ENCODE data around the gene MIOX.
A peak's percentile ranks its signal among the peaks of the same experiment; 100 is the strongest.
"Not testable (repeated sequence)": the region's sequence is repeated elsewhere in the genome, so short reads cannot be mapped to it uniquely, and the experiment has no call there.

MIOX gene

DNA sequence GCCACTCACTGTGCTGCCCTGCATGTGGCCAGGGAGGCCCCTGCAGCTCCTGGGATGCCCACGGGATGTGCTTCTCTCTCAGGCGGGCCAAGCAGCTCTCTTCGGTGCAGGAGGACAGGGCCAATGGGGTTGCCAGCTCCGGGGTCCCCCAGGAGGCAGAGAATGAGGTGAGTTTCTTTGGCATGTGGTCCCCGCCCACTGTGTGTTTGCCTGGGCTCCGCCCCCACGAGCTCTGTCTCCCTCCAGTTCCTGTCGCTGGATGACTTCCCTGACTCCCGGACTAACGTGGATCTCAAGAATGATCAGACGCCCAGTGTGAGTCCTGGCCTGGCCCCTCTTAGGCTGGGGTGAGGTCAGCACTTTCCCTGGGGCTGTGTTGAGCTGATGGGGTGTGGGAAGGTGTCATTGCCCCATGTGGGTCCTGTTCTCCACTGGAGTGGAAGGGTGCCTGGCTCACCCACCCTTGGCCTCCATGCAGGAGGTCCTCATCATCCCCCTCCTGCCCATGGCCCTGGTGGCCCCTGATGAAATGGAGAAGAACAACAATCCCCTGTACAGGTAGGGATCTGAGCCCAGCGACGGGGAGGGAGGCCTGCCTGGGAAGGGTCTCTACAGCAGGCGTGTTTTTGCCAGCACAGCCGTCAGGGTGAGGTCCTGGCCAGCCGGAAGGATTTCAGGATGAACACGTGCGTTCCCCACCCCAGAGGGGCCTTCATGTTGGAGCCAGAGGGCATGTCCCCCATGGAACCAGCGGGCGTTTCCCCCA, 31.0 kb downstream of the MIOX start:
- Mint-ChIP-seq H3K36me3 (ENCODE audit: low read depth) (peaks cover 26% of the 10 kb centered on the region), H3K4me1 (ENCODE audit: low read depth) (peaks cover 6% of the 10 kb centered on the region), H3K27ac (no peak overlapping the region)

DNA sequence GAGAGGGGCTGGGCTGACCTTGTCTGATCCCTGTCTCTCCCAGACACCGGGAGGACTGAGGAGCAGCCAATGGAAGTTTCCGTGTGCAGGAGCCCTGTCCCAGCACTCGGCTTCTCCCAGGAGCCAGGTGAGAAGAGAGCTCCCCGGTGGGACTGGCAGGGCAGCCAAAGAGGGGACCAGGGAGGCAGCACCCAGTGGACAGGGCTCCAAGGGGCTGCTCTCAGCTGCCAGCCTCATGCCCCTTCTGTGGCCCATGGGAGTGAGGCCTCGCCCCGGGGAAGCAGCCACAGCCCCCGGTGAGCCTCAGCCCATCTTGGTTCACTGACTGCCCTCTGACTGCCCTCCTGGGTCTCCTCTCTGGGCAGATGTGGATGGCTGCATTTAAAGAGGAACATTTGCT, 31.9 kb downstream of the MIOX start:
- H3K27me3 Mint-ChIP-seq (ENCODE audit: low read depth): no peaks in the 10 kb centered on the region
- peaks cover 31% of the 10 kb centered on the region for H3K36me3 Mint-ChIP-seq (ENCODE audit: low read depth)
- no peak for DNase-seq (ENCODE audit: low spot score)
- H3K27ac Mint-ChIP-seq: no peak overlapping the region
- peaks cover 3% of the 10 kb centered on the region for H3K4me1 Mint-ChIP-seq (ENCODE audit: low read depth)
- H3K4me3 Mint-ChIP-seq: no peak overlapping the region
- H3K9me3 Mint-ChIP-seq: no peaks in the 10 kb centered on the region

More for the DNA sequence above, 31.0 kb downstream of the MIOX start:
- no peak for DNase-seq (ENCODE audit: low spot score)
- Mint-ChIP-seq H3K9me3 (no peaks in the 10 kb centered on the region), H3K27me3 (ENCODE audit: low read depth) (no peaks in the 10 kb centered on the region), H3K4me3 (no peak overlapping the region)

DNA sequence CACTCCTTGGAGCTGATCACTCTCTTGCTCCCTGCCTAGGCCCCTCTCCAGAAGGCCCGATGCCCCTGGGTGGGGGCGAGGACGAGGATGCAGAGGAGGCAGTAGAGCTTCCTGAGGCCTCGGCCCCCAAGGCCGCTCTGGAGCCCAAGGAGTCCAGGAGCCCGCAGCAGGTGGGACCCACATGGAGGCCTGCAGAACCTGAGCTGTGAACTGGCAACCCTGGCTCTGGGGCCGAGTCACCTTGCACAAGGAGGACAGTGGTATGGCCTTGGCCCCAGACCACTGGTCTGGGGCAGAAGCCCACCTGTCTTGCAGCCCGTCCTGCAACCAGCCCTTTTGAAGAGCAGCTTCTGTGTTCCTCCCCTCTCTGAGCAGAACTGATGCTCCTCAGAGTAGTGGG, 32.5 kb downstream of the MIOX start:
- H3K4me3 Mint-ChIP-seq: no peak overlapping the region
- peaks cover 31% of the 10 kb centered on the region for H3K36me3 Mint-ChIP-seq (ENCODE audit: low read depth)
- no peak for DNase-seq (ENCODE audit: low spot score)
- no peaks in the 10 kb centered on the region for H3K27me3 Mint-ChIP-seq (ENCODE audit: low read depth)
- no peaks in the 10 kb centered on the region for H3K9me3 Mint-ChIP-seq
- peaks cover 2% of the 10 kb centered on the region for H3K4me1 Mint-ChIP-seq (ENCODE audit: low read depth)
- H3K27ac Mint-ChIP-seq: no peak overlapping the region

DNA sequence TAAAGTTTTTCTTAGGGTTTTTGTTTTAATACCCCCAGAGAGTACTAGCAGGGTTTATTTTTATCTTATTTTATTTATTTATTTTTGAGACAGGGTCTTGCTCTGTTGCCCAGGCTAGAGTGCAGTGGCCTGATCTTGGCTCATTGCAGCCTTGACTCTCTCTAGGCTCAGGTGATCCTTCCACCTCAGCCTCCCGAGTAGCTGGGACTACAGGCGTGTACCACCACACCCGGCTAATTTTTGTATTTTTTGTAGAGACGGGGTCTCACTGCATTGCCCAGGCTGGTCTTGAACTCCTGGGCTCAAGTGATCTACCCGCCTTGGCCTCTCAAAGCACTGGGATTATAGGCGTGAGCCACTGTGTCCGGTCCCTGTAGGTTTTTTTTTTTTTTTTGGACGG, 33.5 kb downstream of the MIOX start:
- H3K36me3 Mint-ChIP-seq (ENCODE audit: low read depth): peaks cover 30% of the 10 kb centered on the region

DNA sequence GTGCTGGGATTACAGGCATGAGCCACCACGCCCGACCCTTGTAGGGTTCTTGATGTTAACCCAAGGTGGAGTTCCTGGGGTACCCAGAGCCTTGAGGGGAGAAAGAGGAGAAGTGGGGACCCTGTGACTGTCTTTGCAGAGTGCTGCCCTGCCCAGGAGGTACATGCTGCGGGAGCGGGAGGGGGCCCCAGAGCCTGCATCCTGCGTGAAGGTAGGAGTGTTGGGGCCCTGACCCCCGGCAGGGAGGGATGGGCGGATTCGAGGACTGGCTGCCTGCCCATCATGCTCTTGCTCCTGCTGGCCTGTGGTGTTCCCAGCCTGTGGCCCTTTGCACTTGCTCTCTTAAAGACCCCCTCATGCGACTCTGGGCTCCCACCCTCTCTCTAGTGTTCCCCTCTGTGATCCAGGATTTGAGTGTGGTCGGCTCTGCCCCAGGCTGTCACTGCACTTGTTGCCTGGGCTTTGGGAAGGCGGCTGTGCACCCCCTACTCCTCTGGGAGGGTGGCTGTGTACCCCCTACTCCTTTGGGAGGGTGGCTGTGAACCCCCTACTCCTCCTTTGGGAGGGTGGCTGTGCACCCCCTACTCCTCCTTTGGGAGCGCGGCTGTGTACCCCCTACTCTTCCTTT, 34.3 kb downstream of the MIOX start:
- no peaks in the 10 kb centered on the region for H3K9me3 Mint-ChIP-seq

More for the DNA sequence above, 33.5 kb downstream of the MIOX start:
- DNase-seq (ENCODE audit: low spot score); H3K9me3 Mint-ChIP-seq; H3K27me3 Mint-ChIP-seq (ENCODE audit: low read depth); H3K27ac Mint-ChIP-seq; H3K4me3 Mint-ChIP-seq; H3K4me1 Mint-ChIP-seq (ENCODE audit: low read depth): not testable (repeated sequence)

DNA sequence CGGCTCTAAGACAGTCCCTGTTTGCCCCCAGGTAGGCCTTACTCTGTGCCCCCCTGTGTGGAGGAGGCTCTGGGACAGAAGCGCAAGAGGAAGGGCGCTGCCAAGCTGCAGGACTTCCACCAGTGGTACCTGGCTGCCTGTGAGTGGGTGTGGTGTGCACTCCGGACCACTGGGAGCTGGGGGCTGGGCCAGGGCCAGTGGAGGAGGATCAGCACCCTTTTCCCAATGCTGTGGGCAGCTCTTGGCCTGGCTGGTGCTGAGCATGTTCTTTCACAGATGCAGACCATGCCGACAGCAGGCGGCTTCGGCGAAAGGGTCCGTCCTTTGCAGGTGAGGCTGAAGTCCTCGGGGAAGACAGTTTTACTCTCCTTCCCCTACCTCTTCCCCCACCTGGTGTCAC, 35.1 kb downstream of the MIOX start:
- H3K36me3 Mint-ChIP-seq (ENCODE audit: low read depth): peaks cover 28% of the 10 kb centered on the region
- H3K4me3 Mint-ChIP-seq: no peak overlapping the region
- no peak overlapping the region for H3K27ac Mint-ChIP-seq
- H3K27me3 Mint-ChIP-seq (ENCODE audit: low read depth): no peaks in the 10 kb centered on the region
- no peak for DNase-seq (ENCODE audit: low spot score)
- H3K9me3 Mint-ChIP-seq: no peaks in the 10 kb centered on the region
- H3K4me1 Mint-ChIP-seq (ENCODE audit: low read depth): peaks cover 9% of the 10 kb centered on the region

More for the DNA sequence above, 34.3 kb downstream of the MIOX start:
- peaks cover 28% of the 10 kb centered on the region for H3K36me3 Mint-ChIP-seq (ENCODE audit: low read depth)
- no peak overlapping the region for H3K4me3 Mint-ChIP-seq
- H3K4me1 Mint-ChIP-seq (ENCODE audit: low read depth): peaks cover 8% of the 10 kb centered on the region
- no peak overlapping the region for H3K27ac Mint-ChIP-seq
- DNase-seq (ENCODE audit: low spot score): no peak
- no peaks in the 10 kb centered on the region for H3K27me3 Mint-ChIP-seq (ENCODE audit: low read depth)

DNA sequence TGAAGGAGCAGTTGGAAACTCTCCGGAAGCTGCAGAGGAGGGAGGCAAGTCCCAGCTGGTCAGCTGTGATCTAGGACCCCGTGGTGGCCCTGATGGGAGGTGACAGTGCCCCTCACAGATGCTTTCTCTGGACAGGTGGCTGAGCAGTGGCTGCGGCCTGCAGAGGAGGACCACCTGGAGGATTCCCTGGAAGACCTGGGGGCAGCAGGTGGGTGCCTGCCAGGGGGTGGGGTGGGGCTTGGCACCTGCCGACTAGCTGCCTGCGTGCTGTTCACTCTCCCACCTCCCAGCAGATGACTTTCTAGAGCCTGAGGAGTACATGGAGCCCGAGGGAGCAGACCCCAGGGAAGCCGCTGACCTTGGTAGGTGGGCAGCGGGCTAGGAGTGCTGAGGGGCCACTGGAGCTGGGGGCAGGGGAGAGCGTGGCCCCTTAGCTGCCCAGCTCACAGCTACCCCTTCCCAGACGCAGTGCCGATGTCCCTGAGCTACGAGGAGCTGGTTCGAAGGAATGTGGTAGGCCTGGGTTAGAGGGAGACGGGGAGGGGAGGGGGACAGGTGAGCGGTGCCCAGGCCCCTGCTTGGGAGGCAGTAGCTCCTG, 35.6 kb downstream of the MIOX start:
- H3K27me3 Mint-ChIP-seq (ENCODE audit: low read depth): no peaks in the 10 kb centered on the region
- H3K27ac Mint-ChIP-seq: no peak overlapping the region
- H3K9me3 Mint-ChIP-seq: no peaks in the 10 kb centered on the region
- no peak for DNase-seq (ENCODE audit: low spot score)
- H3K4me3 Mint-ChIP-seq: no peak overlapping the region
- H3K36me3 Mint-ChIP-seq (ENCODE audit: low read depth): peaks cover 32% of the 10 kb centered on the region
- H3K4me1 Mint-ChIP-seq (ENCODE audit: low read depth): peaks cover 15% of the 10 kb centered on the region

DNA sequence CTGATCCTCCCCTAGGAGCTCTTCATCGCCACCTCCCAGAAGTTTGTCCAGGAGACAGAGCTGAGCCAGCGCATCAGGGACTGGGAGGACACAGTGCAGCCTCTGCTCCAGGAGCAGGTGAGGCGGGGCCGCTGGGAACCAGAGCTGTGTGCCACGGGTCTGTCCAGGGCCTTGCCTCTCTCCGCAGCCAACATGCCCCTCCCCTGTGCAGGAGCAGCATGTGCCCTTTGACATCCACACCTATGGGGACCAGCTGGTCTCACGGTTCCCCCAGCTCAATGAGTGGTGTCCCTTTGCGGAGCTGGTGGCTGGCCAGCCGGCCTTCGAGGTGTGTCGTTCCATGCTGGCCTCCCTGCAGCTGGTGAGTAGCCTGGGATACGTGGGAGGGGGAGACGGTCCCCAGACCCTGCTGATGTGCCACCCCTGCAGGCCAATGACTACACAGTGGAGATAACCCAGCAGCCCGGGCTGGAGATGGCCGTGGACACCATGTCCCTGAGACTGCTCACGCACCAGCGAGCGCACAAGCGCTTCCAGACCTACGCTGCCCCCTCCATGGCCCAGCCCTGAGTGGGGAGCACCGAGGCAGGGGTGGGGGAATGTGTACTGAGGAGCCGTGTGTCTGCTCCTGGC, 36.3 kb downstream of the MIOX start:
- peaks cover 22% of the 10 kb centered on the region for H3K4me1 Mint-ChIP-seq (ENCODE audit: low read depth)
- no peaks in the 10 kb centered on the region for H3K9me3 Mint-ChIP-seq
- no peak for DNase-seq (ENCODE audit: low spot score)
- no peak overlapping the region for H3K4me3 Mint-ChIP-seq
- H3K36me3 Mint-ChIP-seq (ENCODE audit: low read depth): peaks cover 33% of the 10 kb centered on the region
- H3K27me3 Mint-ChIP-seq (ENCODE audit: low read depth): no peaks in the 10 kb centered on the region
- H3K27ac Mint-ChIP-seq: no peak overlapping the region

DNA sequence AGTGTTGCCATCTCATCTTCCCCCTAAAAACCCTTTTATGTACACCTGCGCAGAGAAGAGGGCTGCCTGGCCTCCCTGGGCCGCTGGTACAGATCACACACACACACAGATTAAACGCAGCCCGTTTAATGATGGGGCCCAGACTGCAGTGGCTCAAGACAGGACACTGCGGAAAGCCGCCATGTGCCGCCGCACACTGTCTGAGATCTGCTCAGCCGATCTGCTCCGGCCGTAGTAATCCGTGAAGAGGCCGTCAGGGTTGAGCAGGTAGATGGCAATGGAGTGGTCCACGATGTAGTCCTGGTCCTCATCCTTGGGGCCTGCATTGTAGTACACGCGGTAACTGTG, 36.8 kb downstream of the MIOX start:
- peak overlapping the region; percentile 31 for H3K27ac Mint-ChIP-seq
- H3K9me3 Mint-ChIP-seq: no peaks in the 10 kb centered on the region
- H3K27me3 Mint-ChIP-seq (ENCODE audit: low read depth): no peaks in the 10 kb centered on the region
- H3K36me3 Mint-ChIP-seq (ENCODE audit: low read depth): peaks cover 35% of the 10 kb centered on the region
- peaks cover 25% of the 10 kb centered on the region for H3K4me1 Mint-ChIP-seq (ENCODE audit: low read depth)
- no peak overlapping the region for H3K4me3 Mint-ChIP-seq
- DNase-seq (ENCODE audit: low spot score): no peak

DNA sequence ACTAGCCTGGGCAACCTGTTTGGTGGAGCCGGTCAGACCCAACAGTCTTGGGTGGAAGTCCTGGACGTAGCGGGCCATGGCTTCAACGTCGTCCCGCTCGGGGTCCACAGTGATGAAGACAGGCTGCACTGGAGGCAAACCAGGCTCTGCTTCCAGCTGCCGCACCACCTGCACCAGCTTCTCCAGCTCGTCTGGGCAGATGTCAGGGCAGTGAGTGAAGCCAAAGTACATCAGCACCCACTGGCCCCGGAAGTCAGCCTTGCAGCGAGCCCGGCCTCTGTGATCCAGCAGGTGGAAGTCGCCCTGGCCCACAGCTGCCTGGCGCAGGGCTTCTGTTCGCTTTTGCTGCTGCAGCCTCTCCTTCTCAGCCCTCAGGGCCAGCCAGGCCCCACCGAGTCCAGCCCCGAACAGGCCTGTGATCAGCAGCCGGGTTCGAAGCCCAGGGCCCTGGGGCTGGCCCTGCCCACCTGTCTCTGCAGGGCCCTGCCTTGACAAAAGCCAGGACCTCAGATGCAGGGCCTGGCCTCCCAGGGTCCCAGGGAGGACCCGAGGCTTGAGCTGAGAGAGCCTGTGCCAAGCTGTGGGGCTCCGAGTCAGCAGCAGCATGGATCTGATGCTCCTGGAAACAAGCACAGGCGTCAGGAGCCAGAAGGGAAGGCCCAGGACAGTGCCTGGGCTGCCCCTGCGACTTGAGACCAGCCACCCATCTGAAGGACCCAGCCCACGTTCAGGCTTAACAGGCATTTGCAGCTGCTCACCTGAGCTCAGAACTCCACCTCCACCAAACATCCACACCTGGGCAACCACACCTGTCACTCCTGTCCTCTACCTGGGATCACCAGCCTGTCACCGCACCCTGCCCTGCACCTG, 37.4 kb downstream of the MIOX start:
- DNase-seq (ENCODE audit: low spot score): no peak
- H3K36me3 Mint-ChIP-seq (ENCODE audit: low read depth): peaks cover 34% of the 10 kb centered on the region
- H3K27me3 Mint-ChIP-seq (ENCODE audit: low read depth): no peaks in the 10 kb centered on the region
- H3K4me1 Mint-ChIP-seq (ENCODE audit: low read depth): peaks cover 28% of the 10 kb centered on the region
- peak overlapping the region; percentile 92 for H3K27ac Mint-ChIP-seq
- peak overlapping the region; percentile 96 for H3K4me3 Mint-ChIP-seq
- no peaks in the 10 kb centered on the region for H3K9me3 Mint-ChIP-seq

DNA sequence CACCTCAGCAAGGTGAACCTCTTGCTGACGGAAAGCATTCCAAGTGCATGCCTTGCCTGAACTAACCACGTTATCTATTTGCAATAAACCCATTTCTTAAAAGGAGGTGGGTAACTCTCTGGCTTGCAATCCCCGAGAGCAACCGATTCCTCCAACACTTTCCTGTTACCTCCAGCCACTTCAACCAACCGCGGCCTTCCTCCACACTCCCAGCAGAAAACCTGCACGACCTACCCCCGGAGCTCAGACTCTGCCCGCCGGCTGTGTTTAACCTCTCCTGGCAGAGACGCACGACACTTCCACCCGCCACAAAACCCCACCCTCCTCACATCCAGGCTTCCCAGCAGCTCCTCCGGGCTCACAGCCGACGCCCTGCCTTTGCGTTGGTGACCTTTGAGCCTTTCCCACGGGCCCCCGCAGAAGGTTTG, 38.0 kb downstream of the MIOX start:
- H3K4me3 Mint-ChIP-seq: peak overlapping the region; percentile 96
- H3K36me3 Mint-ChIP-seq (ENCODE audit: low read depth): peaks cover 30% of the 10 kb centered on the region
- H3K27me3 Mint-ChIP-seq (ENCODE audit: low read depth): no peaks in the 10 kb centered on the region
- H3K4me1 Mint-ChIP-seq (ENCODE audit: low read depth): peaks cover 28% of the 10 kb centered on the region
- H3K9me3 Mint-ChIP-seq: no peaks in the 10 kb centered on the region
- DNase-seq (ENCODE audit: low spot score): no peak
- peak overlapping the region; percentile 92 for H3K27ac Mint-ChIP-seq

DNA sequence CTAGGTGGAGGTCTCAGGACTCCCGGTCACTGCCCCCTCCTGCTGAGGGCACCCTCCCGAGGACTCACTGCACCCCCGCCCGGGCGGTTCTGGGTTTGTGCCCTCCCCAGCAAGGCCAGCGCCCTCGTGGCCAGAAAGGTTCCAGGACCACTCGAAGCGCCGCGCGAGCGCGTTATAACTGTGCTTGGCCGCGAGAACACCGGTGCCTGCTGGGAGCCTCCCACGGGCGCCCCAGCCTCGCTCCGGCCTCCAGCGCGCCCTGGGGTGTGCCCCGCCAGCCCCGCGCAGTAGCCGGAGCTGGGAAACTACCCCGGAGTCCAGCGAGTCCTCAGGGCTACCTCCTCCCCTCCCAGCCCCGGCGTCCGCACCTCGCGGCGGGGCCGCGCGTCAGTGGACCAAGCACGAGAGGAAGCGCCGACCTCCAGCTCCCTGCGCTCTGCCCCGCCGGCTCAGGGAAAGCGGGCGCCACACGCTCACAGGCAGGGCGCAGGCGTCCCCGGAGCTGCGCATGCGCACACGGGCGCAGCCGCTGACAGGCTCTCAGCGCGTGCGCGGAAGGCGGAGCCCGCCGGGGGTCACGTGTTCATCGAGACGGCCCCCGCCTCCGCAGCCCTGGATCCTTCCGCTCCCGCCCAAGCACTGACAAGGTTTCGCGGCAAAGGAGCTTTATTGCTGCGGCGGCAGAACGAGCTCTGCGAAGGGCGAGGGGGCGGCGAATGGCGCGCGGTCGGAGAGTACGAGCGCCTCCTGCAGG, 38.6 kb downstream of the MIOX start, which contains the start of gene SCO2:
TSS of gene SCO2 (minus strand) at position 495 of the 754 bp plus-strand sequence. CDS start 1,187 bp downstream, outside the sequence.
- peak; percentile 99 for DNase-seq (ENCODE audit: low spot score)
- no peaks in the 10 kb centered on the region for H3K27me3 Mint-ChIP-seq (ENCODE audit: low read depth)
- H3K9me3 Mint-ChIP-seq: no peaks in the 10 kb centered on the region
- peak within 1 kb of the TSS; percentile 96 for H3K4me3 Mint-ChIP-seq
- peaks cover 28% of the 10 kb centered on the region for H3K4me1 Mint-ChIP-seq (ENCODE audit: low read depth)
- H3K36me3 Mint-ChIP-seq (ENCODE audit: low read depth): peaks cover 27% of the 10 kb centered on the region
- H3K27ac Mint-ChIP-seq: peak within 1 kb of the TSS; percentile 92

DNA sequence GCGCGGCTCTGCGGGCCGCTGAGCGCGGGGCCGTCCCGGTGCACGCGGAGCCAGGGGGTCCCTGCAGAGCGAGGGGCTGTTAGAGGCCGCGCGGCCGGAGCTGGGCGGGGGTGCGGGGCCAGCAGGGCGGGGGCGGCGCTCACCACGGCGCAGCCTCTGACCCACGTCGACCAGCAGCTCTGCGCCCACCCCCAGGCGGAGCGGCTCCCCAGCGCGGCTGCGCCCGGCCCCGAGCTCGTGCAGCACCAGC, 39.1 kb downstream of the MIOX start:
- H3K27ac Mint-ChIP-seq: peak overlapping the region; percentile 83
- H3K4me3 Mint-ChIP-seq: peak overlapping the region; percentile 96
- DNase-seq (ENCODE audit: low spot score): no peak
- peaks cover 28% of the 10 kb centered on the region for H3K36me3 Mint-ChIP-seq (ENCODE audit: low read depth)
- H3K4me1 Mint-ChIP-seq (ENCODE audit: low read depth): peaks cover 28% of the 10 kb centered on the region
- H3K9me3 Mint-ChIP-seq: no peaks in the 10 kb centered on the region
- H3K27me3 Mint-ChIP-seq (ENCODE audit: low read depth): no peaks in the 10 kb centered on the region

Data from T-helper 2 cell treated with Interferon-gamma antibody and Interleukin-4, amounts not matched to agents 5 μg/mL and 100 μg/mL, for 36 hours (primary cell).